ACHN (cell line): Measurements from ENCODE around the gene CHRND.
"Not testable (repeated sequence)": the region's sequence is repeated elsewhere in the genome, so short reads cannot be mapped to it uniquely, and the experiment has no call there.

Experiments used
- DNase-seq: peaks from one replicate; pipeline ENCODE4 v3.0.0-alpha.2; 2015
- in situ Hi-C: cut with HindIII; loops from 2 replicates; pipeline ENCODE4 v1.10.0; 2017; ENCODE audit warnings: low sequenced_read_pairs, low pct_ligation_motif_present, low pct_unique_long_range_greater_than_20kb

The CHRND gene

GRCh38 chr2:232550354-232551249 lies 24.6 kb downstream of the CHRND start, which contains the start of the genes EIF4E2 and TIGD1:
TSS of gene EIF4E2 (plus strand) at chr2:232550689. CDS start at chr2:232550725, 36 bp downstream.
TSS of gene TIGD1 (minus strand) at chr2:232550557. CDS start at chr2:232549882, 675 bp downstream.
- DNase-seq, result peak; percentile 95
- in situ Hi-C loops, result no loop called here

- in situ Hi-C loops, result no loop called here
- DNase-seq, result peak; percentile 22
Measured at GRCh38 chr2:232551250-232551638, 25.3 kb downstream of the CHRND start.

DNA sequence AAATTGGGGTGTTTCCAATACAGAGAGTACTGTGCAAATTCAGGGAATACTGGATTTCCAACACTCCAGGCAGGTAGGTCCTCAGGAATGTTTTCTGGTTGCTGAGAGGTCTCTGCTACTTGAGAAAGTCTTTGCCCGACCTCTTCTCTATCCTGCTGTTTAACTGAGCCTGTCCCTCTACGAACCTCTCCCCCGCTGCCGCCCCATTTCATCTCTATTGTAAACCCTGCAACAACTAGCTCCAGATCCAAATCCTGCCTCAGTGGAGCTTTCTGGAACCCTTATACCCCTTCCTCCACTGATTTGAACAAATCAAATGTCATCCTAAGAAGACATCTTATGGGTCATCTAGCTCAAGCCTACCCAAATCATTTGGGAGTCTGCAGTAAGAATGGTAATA lies 25.8 kb downstream of the CHRND start:
- DNase-seq, result no peak
- in situ Hi-C loops, result no loop called here

DNA sequence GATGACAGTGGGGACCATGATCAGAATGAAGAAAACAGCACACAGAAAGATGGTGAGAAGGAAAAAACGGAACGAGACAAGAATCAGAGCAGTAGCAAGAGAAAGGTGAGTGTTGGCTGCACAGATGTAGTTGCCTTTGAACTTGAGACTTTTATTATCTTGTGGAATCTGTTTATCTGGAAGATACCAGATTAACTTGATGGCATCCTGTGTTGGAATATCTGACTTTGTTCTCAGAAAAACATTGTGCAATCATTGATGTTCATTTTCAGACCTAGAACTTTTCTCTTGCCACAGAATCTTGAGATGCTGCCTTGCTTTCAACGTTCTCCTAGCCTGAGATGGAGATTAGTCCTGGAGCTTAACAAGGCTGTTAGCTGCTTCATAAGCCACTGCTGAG lies 30.5 kb downstream of the CHRND start:
- in situ Hi-C loops, result no loop called here
- no peak for DNase-seq

DNA sequence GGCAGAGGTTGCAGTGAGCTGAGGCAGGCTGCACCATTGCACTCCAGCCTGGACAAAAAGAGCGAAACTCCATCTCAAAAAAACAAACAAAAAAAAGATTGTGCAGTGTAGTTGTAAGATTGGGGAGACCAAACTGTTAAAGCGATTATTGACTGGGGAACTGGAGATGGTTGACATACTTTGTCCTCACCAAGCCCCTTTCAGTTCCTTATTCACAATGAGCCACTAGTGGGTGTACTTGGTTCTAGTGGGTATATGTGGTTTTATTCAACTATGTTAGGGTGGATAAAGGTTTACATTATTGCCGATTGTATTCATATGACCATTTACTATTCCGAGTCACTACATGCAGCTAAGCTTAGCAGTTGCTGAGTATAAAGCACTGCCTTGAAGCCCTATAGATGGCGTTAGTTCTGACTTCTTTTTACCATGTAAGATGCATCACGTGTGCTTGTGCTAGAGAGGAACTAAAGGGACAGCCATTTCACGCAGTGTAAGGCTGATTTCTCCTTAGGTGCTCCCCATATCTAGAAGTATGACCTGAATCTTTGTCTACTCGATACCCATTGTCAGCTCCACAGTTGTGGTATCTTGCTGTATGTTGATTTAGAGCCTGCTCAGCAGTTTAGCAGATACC lies 36.7 kb downstream of the CHRND start:
- DNase-seq, result no peak
- in situ Hi-C loops, result no loop called here

DNA sequence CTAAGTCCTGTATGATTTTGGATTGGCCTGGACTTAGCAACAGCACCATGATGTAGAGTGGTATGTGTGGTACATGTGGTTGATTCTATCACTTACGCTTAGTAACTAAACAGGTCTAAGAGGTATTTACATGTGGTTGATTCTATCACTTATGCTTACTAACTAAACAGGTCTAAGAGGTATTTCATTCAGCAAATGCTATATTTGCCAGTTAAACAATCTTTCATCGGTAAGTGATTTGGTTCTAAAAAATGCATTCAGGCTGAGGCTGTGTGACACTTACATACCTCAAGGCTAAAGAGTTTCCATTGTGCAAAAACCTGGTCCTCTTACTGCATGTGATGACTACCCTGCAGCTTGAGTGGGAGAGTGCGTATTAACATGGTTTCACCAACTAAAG lies 37.6 kb downstream of the CHRND start:
- DNase-seq, result no peak
- in situ Hi-C loops, result no loop called here

DNA sequence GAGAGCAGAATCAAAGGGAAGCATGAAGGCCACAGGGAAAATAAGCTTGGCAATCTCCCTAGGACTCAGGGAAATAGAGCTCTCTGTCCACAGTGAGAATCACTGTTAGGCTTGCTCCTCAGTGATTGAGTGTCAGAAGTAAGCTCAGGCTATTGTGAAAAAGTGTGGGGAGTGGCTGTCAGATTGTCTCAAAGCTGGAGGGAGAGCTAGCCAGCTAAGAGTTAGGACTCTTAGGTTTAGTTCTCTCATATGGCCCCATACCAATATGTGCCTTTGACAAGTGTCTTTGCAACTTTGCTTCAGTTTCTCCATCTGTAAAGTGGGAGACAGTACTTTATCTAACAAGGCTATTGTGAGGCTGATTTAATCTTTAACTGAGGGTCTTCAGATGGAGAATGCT lies 41.8 kb downstream of the CHRND start:
- in situ Hi-C loops, result no loop called here
- DNase-seq, result no peak

DNA sequence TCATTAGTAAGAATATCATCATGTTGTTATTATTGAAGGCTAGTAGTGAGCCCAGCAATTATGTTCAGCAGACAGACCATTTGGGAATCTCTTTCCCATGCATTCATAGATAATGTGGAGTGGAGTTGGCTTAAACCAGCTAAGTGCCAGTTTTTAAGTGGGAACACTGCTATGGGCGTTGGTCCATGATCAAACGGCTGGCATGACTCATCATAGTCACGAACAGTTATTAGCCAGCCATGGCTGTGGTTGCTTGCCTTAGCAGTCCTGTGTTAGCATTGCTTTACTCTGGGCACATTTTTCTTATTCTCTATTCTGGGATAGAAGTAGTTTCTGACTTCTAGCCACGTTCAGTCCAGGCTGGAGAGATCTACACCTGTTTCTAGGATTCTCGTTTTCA lies 42.2 kb downstream of the CHRND start:
- peak; percentile 81 for DNase-seq
- in situ Hi-C loops, result no loop called here

DNA sequence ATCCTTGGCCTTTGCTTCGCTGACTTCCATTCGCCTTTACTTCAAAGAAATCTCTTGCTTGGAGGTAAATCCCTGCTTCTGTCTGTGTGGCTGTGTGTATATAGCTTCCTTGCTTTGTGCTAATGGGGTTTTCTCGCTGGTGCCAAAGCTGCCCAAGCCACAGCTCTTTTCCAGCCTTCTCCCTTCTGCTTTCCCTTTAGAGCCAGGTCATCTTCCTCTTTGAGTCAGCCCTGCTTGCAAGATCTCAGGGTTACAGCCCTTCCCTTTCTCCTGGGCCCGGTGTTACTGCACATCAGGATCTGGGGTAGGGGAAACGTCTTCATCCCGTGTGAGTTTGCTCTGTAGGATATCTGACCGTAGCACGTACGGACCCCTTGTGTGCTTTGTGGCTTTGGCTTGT lies 43.6 kb downstream of the CHRND start:
- no peak for DNase-seq
- in situ Hi-C loops, result no loop called here

DNA sequence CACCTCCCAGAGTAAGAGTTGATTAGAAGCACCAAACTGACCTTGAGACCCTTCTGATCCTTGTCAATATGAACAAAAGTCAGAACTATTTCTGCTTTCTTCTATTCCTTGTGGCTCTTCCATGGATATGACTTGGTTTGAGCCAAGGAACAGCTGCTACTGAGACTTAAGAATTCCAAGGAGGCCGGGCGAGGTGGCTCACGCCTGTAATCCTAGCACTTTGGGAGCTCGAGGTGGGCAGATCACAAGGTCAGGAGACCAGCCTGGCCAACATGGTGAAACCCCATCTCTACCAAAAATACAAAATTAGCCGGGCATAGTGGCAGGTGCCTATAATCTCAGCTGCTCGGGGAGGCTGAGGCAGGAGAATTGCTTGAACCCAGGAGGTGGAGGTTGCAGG lies 44.5 kb downstream of the CHRND start:
- DNase-seq, in situ Hi-C loops: not testable (repeated sequence)

GRCh38 chr2:232571026-232571474 lies 45.1 kb downstream of the CHRND start:
- in situ Hi-C loops, result no loop called here
- no peak for DNase-seq

DNA sequence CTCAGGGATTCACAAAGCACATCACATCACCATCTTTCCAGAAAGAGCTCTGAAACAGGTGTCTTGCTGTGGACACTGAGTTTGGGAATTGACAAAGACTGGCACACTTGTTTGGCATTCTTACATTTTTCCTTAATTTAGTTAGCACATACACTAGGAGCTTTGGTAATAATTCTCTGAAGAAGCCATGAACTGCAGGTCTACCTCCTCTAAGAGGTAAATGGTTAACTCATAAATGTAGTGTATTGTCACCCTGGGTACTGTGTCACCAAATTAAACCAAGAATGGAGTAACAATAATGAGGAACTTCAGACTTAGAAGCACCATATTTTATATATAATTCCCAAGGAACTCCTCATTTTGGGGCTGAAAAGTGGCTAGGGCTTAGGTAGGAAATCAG lies 47.1 kb downstream of the CHRND start:
- DNase-seq, result peak; percentile 33
- in situ Hi-C loops, result no loop called here

DNA sequence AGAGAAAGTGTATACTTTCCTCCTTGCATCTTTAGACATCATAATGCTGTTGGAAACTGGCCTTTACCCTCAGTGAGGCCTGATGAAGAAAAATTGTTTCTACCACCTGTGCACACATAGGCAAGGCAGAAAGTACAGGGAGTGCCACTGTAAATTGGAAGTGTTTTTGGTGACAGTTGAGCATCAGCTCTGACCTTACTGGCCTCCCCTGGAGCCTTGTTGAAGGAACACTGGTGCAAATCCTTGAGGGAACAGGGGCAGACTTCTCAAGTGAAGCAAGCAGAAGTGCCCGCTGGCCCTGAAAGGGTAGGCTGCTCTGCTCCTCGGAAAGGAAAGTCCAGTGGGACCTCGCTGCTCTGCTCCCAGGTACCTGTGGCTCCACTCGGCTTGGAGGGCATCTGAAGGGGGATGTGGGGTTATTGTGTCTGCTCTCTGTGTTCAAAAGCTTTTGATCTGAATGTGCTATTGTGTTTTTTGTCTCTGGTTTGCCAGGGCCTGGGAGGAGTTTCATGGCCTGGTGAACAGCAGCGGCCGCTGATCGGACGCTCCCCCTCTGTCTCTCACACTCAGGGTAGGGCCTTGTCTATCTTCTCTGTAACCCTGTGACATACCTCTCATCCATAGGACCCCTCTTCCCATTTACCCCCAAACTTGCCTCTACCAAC lies 47.9 kb downstream of the CHRND start:
- in situ Hi-C loops, result no loop called here
- no peak for DNase-seq

DNA sequence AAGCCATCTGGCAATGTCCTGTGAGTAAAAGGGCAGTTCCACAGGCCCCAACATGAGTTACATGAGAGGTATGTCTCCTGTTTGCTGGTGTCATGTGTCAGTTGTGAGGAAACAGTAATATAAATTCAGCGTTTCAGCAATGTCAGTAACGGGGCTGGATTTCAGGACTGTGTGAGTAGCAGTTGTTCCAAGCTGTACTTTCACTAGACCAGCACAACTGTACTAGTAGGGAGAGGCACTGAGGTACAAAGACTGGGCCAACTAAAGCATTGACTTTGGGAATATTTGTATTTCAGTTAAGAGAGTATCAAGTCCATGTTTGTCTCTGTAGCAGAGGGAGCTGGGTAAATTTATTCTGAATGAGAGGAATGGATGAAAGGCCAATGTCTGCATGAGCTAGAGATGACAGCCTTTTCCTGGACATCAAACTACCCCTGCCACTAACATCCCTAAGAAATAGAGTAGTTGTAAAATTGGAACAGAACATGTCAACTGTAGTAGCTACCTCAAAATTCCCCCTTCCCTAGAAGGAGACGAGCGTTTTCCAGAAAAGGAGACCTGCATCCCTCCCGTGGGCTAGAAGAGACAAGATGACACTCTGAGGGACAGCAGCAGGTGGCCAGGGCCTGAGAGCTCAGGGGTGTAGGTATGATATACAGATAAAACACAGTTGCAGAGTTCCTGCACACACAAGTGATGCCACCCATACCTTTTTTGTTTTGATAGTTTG lies 48.9 kb downstream of the CHRND start:
- DNase-seq, result no peak
- in situ Hi-C loops, result no loop called here

- DNase-seq, result no peak
- in situ Hi-C loops, result no loop called here
Measured at GRCh38 chr2:232575404-232575746, 49.4 kb downstream of the CHRND start.

DNA sequence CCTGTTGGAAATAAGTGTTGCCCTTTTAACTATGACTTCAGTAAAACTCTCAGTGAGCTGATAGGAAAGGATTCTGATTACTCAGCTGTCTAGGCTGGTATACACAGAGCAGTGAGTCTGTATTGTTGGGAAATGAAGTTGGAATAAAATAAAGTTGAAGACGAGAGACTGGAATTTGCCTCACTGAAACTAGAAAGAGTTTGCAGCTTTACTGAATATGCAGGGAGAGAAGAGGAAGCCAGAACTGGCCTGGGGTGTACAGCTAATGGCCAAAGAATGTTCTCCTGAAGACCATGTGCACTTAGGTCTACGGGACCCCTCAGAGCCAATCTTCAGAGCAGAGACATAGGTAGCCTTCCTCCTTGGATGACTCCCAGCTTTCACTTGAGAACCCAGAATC lies 51.0 kb downstream of the CHRND start:
- in situ Hi-C loops, result no loop called here
- no peak for DNase-seq

- DNase-seq, result no peak
- in situ Hi-C loops, result no loop called here
Measured at GRCh38 chr2:232577841-232578240, 51.9 kb downstream of the CHRND start.

- in situ Hi-C loops, result no loop called here
- no peak for DNase-seq
Measured at GRCh38 chr2:232578626-232579025, 52.7 kb downstream of the CHRND start.

GRCh38 chr2:232580648-232580981 lies 54.7 kb downstream of the CHRND start:
- DNase-seq, result no peak
- in situ Hi-C loops, result no loop called here
